Thoracic aorta (tissue), 2 donors: Measurements from ENCODE around the gene POLN. TPM values are rescaled to one million over a fixed set of nuclear protein-coding genes. Genes with fewer than 3 reads are reported as not detected.

ENCODE experiments used
- ATAC-seq: fragments of 150-250 bp; one replicate; pipeline ENCODE4 v1.8.0; 2017; ENCODE audit warnings: low read depth; ENCODE audit not compliant: insufficient number of reproducible peaks, low FRiP score
- DNase-seq: peaks from one replicate; pipeline ENCODE4 v3.0.0-alpha.2; 2020; ENCODE audit warnings: low spot score
- H3K27ac ChIP-seq, 2 donors: fragments of 200-600 bp; sonication (generic); 1 replicate in 1 of 2; 2 replicates in 1 of 2; pipeline ENCODE4 v1.5.1; 2016; ENCODE audit warnings: mild to moderate bottlenecking in 2 of 2, moderate library complexity in 2 of 2
- H3K27me3 ChIP-seq: fragments of 200-600 bp; sonication (generic); replicated peaks from 2 replicates; pipeline ENCODE4 v1.6.0; 2016; ENCODE audit warnings: mild to moderate bottlenecking; ENCODE audit not compliant: insufficient read depth
- H3K36me3 ChIP-seq: fragments of 200-600 bp; sonication (generic); one replicate; pipeline ENCODE4 v1.5.1; 2016
- H3K4me1 ChIP-seq, 2 donors: fragments of 200-600 bp; sonication (generic); 1 replicate in 1 of 2; 2 replicates in 1 of 2; pipeline versions ENCODE4 v1.5.1 to v1.6.0; 2016; ENCODE audit warnings: low read depth in 2 of 2, mild to moderate bottlenecking in 1 of 2; ENCODE audit not compliant: control insufficient read depth in 1 of 2
- H3K4me3 ChIP-seq: fragments of 200-600 bp; sonication (generic); 2 replicates; pipeline ENCODE4 v1.5.1; 2016; ENCODE audit warnings: mild to moderate bottlenecking
- H3K9me3 ChIP-seq: fragments of 200-600 bp; sonication (generic); 2 replicates; pipeline ENCODE4 v1.5.1; 2016
- CTCF ChIP-seq: fragments of 200-600 bp; sonication (generic); IDR thresholded peaks from one replicate; pipeline ENCODE4 v1.5.1; 2019; ENCODE audit warnings: antibody characterized with exemption
- total RNA-seq, 2 donors: library from RNA; depleted of rRNA; stranded (reverse); fragments of >200 nt; gene quantifications; one replicate each; pipeline versions ENCODE4 v1.1.0 to v1.2.3, GENCODE V29; 2016

Gene POLN
- total RNA-seq, 2 donors from 2014 or later, result 3.2 to 3.5 TPM

DNA sequence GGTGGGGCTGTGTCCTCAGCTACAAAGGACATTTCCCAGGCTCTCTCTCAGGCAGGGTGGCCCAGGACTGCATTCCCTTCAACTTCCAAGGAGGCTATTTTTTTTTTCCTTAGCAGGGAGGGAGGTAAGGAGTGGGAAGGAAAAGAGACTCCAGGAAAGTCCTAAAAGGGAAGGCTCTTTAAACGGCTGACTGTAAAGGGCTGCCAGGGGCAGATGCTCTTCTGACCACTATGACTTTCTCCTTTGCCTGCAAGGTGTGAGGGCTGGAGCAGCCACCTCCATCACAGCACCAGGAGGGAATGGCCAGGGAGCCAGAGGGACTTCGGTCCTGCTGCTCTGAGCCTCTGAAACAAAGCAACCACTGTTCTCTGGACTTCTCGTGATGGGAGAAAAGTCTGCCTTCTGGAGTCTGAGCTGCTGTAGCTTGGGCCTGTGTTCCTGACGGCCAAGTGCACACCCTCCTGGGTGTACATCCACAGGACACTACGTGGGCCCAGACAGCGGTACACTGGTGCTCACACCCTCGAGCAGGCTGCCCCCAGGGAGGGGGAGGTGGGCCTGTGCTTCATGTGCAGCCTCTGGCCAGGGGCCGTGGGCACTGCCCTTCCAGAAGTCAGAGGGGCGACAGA, 164.9 kb downstream of the POLN start:
- H3K4me1 ChIP-seq, result no peaks in the 10 kb centered on the region
- no peak for TF ChIP-seq CTCF
- no peaks in the 10 kb centered on the region for H3K36me3 ChIP-seq
- ATAC-seq (no peak), DNase-seq (no peak)
- H3K27ac ChIP-seq, result no peak overlapping the region
- no peaks in the 10 kb centered on the region for H3K27me3 ChIP-seq
- no peaks in the 10 kb centered on the region for H3K9me3 ChIP-seq
- no peak overlapping the region for H3K4me3 ChIP-seq

GRCh38 chr4:2075987-2076907, 165.7 kb downstream of the POLN start:
- Histone ChIP-seq H3K4me1 (no peaks in the 10 kb centered on the region), H3K27ac (no peak overlapping the region), H3K36me3 (no peaks in the 10 kb centered on the region), H3K4me3 (no peak overlapping the region), H3K27me3 (no peaks in the 10 kb centered on the region), H3K9me3 (no peaks in the 10 kb centered on the region)
- no peak for TF ChIP-seq CTCF
- ATAC-seq (no peak), DNase-seq (no peak)

DNA sequence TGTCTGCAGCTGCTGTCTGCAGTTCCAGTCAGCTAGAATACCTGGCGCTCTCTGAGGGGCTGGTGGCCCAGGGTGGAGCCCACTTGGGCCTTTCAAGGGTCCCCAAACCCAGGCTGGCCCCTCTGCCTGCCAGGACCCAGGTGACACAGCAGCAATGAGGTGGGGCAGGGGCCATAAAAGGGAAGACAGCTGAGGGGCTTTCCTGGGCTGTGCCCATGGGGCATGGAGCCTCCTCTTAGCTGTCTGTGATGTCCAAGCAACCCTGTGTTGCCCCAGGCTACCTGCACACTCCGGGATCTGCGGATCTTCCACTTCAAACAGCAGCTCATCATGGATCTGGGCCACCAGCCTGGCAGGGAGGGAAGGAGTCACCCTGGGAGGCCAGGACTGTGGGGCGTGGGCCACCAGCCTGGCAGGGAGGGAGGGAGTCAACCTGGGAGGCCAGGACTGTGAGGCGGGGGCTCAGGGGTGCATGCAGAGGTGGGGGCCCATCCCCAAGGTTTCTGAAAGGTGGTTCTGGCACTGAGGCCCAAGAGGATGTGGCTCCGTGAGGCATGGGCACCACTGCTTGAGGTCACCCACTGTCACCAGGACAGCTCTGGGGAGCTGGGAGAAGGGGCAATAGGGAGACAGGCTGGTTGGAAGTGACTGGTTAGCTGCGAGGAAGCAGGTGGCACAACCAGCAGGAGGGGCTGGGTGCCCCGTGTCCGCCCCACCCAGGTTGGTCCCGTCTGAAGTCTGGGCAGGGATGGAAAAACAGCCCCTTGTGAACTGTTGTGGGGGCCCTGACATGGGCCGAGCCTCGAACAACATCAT, 166.5 kb downstream of the POLN start:
- H3K36me3 ChIP-seq, result no peaks in the 10 kb centered on the region
- no peak overlapping the region for H3K27ac ChIP-seq
- no peak for TF ChIP-seq CTCF
- H3K27me3 ChIP-seq, result no peaks in the 10 kb centered on the region
- no peak for DNase-seq
- no peak for ATAC-seq
- no peaks in the 10 kb centered on the region for H3K4me1 ChIP-seq
- no peaks in the 10 kb centered on the region for H3K9me3 ChIP-seq
- H3K4me3 ChIP-seq, result no peak overlapping the region

DNA sequence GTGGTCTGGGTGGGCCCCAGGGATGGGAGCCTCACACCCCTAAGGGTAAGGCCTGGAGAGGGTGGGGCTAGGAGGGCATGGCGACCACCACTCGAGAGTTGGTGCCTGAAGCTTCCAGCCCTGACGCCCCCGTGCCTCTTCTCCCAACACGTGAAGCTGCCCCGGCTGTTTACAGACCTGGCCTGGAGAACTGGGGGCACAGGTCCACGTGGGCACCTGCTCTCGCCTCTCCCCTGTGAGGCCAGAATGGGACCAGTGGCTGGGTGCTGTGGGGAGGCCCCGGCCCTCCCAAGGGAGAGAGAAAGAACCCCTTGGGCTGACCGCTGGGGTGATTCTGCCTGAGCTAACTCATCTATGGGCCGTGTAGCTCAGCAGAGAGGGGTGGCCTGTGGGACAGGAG, 167.3 kb downstream of the POLN start:
- Histone ChIP-seq H3K36me3 (no peaks in the 10 kb centered on the region), H3K9me3 (no peaks in the 10 kb centered on the region), H3K4me1 (no peaks in the 10 kb centered on the region), H3K27ac (no peak overlapping the region), H3K4me3 (no peak overlapping the region), H3K27me3 (no peaks in the 10 kb centered on the region)
- ATAC-seq, result no peak
- no peak for DNase-seq
- no peak for TF ChIP-seq CTCF
